T1000 (cell line): ENCODE results near the gene CHD3.
A peak's percentile ranks its signal among the peaks of the same experiment; 100 is the strongest.

Source experiments
- DNase-seq: peaks from one replicate; lab custom pipeline; 2025; ENCODE audit warnings: mixed read lengths; lab: John Stamatoyannopoulos, UW

Gene CHD3

DNA sequence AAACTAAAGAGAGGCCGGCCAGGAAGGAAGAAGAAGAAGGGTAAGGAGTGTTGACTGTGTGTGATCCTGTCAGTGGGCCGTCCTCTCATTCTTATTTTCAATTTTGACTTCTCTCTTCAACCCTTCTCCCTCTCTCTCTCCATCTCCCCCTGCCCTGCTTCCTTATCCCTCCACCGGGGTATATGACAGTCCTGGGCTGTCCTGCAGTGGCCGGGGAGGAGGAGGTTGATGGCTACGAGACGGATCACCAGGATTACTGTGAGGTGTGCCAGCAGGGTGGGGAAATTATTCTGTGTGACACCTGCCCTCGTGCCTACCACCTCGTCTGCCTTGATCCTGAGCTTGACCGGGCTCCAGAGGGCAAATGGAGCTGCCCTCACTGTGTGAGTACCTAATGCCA lies 5.6 kb downstream of the CHD3 start:
- DNase-seq, result no peak

GRCh38 chr17:7894866-7895265 lies 6.3 kb downstream of the CHD3 start:
- DNase-seq, result no peak

DNA sequence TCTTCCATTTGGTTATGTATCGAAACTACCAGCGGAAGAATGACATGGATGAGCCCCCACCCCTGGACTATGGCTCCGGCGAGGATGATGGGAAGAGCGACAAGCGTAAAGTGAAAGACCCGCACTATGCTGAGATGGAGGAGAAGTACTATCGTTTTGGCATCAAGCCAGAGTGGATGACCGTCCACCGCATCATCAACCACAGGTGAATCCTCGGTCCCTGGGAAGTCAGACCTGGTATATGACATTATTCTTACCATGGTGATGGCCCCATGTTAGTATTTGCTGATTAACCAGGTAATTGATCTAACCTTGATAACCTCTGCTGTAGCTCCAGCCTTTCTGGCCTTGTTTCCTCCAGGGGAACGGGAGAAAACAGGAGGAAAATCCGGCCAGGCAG lies 8.5 kb downstream of the CHD3 start:
- DNase-seq, result no peak

- DNase-seq, result no peak
These were observed 9.2 kb downstream of the CHD3 start for GRCh38 chr17:7897773-7898172.

- no peak for DNase-seq
These were observed 14.8 kb downstream of the CHD3 start for GRCh38 chr17:7903154-7904103.

GRCh38 chr17:7909089-7909488 lies 20.5 kb downstream of the CHD3 start:
- no peak for DNase-seq

GRCh38 chr17:7910281-7910680 lies 21.7 kb downstream of the CHD3 start:
- DNase-seq, result no peak

DNA sequence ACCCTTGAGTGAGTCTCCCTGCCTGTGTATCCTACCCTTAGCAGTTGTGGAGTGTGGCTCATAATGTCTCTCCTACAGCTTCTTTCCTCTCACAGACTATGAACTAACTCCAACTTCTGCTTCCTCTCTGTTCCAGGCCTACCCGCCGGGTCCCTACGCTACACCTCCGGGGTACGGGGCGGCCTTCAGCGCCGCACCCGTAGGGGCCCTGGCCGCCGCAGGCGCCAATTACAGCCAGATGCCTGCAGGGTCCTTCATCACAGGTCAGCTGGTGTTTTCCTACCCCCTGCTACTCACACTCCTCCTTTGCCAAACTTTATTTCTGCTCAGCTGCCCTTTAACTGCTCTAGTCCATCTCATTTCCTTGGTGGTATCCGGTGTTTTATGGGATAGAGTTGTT lies 22.1 kb downstream of the CHD3 start:
- DNase-seq, result no peak

- no peak for DNase-seq
These were observed 22.5 kb downstream of the CHD3 start for GRCh38 chr17:7911116-7911515.

DNA sequence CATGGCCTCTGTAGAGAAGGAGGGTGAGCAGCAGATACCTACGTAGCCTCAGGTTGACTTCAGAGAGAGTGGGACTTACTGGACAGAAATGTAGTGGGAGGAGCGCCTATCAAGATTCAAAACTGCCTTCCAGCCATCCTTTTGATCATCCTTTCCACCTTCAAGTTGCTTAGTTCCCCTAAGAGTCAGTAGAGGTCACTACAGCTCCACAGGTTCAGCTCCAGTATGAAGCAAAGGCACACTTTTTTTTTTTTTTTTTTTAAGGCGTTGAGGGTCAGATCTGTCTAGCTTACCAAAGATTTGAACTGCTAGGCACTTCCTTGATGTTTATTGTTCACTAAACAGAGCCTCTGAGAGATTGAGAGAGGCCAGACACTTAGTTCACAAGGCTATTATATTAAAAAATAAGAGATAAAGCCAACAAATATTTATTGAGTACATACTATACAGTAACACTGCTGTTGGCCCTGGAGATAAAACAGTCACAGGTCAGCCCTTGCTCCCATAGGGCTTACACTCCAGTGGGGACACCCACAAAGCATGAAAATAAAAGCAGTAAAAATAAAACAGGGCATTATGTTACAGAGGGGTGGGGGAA lies 24.4 kb downstream of the CHD3 start:
- no peak for DNase-seq

GRCh38 chr17:7915179-7915610 lies 26.6 kb downstream of the CHD3 start:
- no peak for DNase-seq

DNA sequence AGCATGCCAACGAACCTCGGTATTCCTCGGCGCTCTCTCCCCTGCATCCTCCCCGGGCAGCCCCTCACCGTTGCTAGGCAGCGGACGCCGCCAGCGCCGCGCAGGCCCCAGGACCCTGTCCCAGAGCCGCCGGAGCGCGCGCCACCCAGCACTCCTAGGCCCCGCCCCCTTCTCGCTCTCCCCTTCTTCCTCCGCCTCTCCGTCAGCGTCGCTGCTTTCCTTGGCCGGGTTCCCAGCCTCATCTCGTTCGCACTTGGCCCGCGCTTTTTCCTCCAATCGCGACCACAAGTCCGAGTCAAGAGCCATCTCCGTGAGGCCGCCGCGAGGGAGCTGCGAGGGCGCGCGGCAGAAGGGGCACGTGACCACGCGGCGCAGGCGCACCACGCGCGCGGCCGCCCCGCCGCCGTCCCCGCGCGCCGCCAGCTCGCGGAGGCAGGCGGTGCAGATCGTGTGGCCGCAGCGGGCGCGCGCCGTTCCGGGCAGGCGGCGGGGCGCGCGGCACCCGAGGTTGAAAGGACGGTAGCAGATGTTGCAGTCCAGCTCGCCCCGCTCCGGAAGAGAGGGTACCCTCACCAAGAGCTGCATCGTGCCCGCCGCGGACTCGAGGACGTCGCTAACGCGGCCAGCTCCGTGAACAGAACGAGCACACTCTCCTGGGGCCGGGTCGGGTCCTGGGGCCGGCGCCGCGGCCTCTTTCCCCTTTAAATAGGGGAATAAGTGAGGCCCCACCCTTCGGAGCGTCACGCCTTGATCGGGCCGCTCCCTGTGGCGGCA lies 27.2 kb downstream of the CHD3 start, which contains the start of gene RNF227:
Gene RNF227 (minus strand): TSS at position 679 of the 774 bp plus-strand sequence. CDS start 94 bp downstream, at position 585.
- DNase-seq, result peak; percentile 92

GRCh38 chr17:7916385-7916682 lies 27.7 kb downstream of the CHD3 start:
- no peak for DNase-seq

GRCh38 chr17:7916808-7917207 lies 28.2 kb downstream of the CHD3 start:
- DNase-seq, result no peak

GRCh38 chr17:7922269-7922844 lies 33.8 kb downstream of the CHD3 start:
- DNase-seq, result no peak

GRCh38 chr17:7922845-7923628 lies 34.4 kb downstream of the CHD3 start:
- DNase-seq, result peak; percentile 4

GRCh38 chr17:7927596-7927995 lies 39.0 kb downstream of the CHD3 start:
- DNase-seq, result no peak

- no peak for DNase-seq
These were observed 40.8 kb downstream of the CHD3 start, which contains the start of gene KCNAB3 for GRCh38 chr17:7929158-7930023. Gene KCNAB3, minus strand, starts transcription at chr17:7929856. Its CDS starts 421 bp downstream, at chr17:7929435.

- no peak for DNase-seq
These were observed 42.4 kb downstream of the CHD3 start for GRCh38 chr17:7930841-7931631.
